HCT116 (cell line): ENCODE results near the gene YPEL3. TPM values are rescaled to one million over a fixed set of nuclear protein-coding genes. Genes with fewer than 3 reads are reported as not detected.

Experiments used
- ATAC-seq: fragments of 200-7000 bp; cut with Tn5 transposase; 2 replicates; pipeline ENCODE4 v1.9.1; 2020; ENCODE audit warnings: mild to moderate bottlenecking, moderate library complexity
- BruUV-seq: library from RNA; stranded (reverse); fragments of 400-500 nt; replicated peaks from 2 replicates; lab custom pipeline; 2021; lab: Mats Ljungman, UMichigan
- CTCF ChIA-PET: fragments of 300-600 bp; sonication (Branson Sonifier 250); formaldehyde crosslinking; loops from one replicate; lab custom pipeline; 2021; ENCODE audit warnings: antibody characterized with exemption; lab: Charles Lee
- POLR2A ChIA-PET: fragments of 300-600, 350-600 bp; sonication (Branson Sonifier 250); formaldehyde crosslinking; loops from one replicate; lab custom pipeline; 2021; ENCODE audit warnings: antibody characterized with exemption; lab: Charles Lee
- RAD21 ChIA-PET, 2 experiments: fragments of 300-600 bp; sonication (Branson Sonifier 250); formaldehyde crosslinking; loops; one replicate each; lab custom pipeline; 2023; ENCODE audit warnings: low total read pairs in 2 of 2; ENCODE audit not compliant: uncharacterized antibody in 2 of 2, unreplicated experiment in 2 of 2, low non-redundant PET in 1 of 2; lab: Charles Lee
- DNase-seq: peaks from one replicate; pipeline ENCODE4 v3.0.0-alpha.2; 2010; ENCODE audit warnings: low read depth, low spot score
- H2AFZ ChIP-seq: fragments of 200-600 bp; shearing (Covaris generic), sonication (generic); 2 replicates; pipeline ENCODE4 v1.6.1; 2017; ENCODE audit warnings: low read depth, mixed run types, mixed read lengths, antibody characterized with exemption, low read length; ENCODE audit not compliant: poor library complexity, severe bottlenecking
- H3K27ac ChIP-seq: 2 replicates; pipeline ENCODE4 v1.5.1; 2012; ENCODE audit warnings: low read depth, low read length
- H3K27me3 ChIP-seq: fragments of 200-600 bp; sonication (generic); 2 replicates; pipeline ENCODE4 v1.6.1; 2016; ENCODE audit warnings: mixed run types, low read length, mixed read lengths; ENCODE audit not compliant: insufficient read depth
- H3K36me3 ChIP-seq, 2 experiments: fragments of 200-500 bp in 1 of 2; fragments of 200-600 bp in 1 of 2; sonication (Bioruptor generic) in 1 of 2; sonication (generic) in 1 of 2; 2 replicates each; pipeline versions ENCODE4 v1.5.1 to v1.6.1; 2014 to 2016; ENCODE audit warnings: low read length in 2 of 2, inconsistent platforms in 1 of 2, mixed read lengths in 1 of 2, mixed run types in 1 of 2; ENCODE audit not compliant: insufficient read depth in 2 of 2, control insufficient read depth in 1 of 2
- H3K4me1 ChIP-seq, 2 experiments: fragments of 200-600 bp in 1 of 2; sonication (generic) in 1 of 2; 2 replicates each; pipeline versions ENCODE4 v1.5.1 to v1.6.1; 2012 to 2017; ENCODE audit warnings: low read length in 2 of 2, inconsistent platforms in 1 of 2, mild to moderate bottlenecking in 1 of 2, mixed read lengths in 1 of 2, mixed run types in 1 of 2, moderate library complexity in 1 of 2; ENCODE audit not compliant: insufficient read depth in 2 of 2, control insufficient read depth in 1 of 2
- H3K4me2 ChIP-seq: fragments of 200-600 bp; sonication (generic); 2 replicates; pipeline ENCODE4 v1.6.1; 2017; ENCODE audit warnings: mixed run types, low read length, mixed read lengths
- H3K4me3 ChIP-seq, 2 experiments: fragments of 200-600 bp in 1 of 2; sonication (generic) in 1 of 2; replicated peaks in 1 of 2; 2 replicates each; pipeline ENCODE4 v1.5.1; 2011 to 2016; ENCODE audit warnings: low read length in 2 of 2, control low read depth in 1 of 2, low read depth in 1 of 2, mild to moderate bottlenecking in 1 of 2, mixed read lengths in 1 of 2, mixed run types in 1 of 2
- H3K79me2 ChIP-seq: fragments of 200-600 bp; sonication (generic); 2 replicates; pipeline ENCODE4 v1.6.1; 2017; ENCODE audit warnings: mild to moderate bottlenecking, mixed run types, low read length, moderate library complexity, mixed read lengths; ENCODE audit not compliant: insufficient read depth
- H3K9ac ChIP-seq: fragments of 200-600 bp; sonication (generic); 2 replicates; pipeline ENCODE4 v1.6.1; 2016; ENCODE audit warnings: low read length, mixed read lengths
- H3K9me2 ChIP-seq: fragments of 200-600 bp; sonication (generic), shearing (Covaris generic); 2 replicates; pipeline ENCODE4 v1.6.1; 2017; ENCODE audit warnings: mixed run types, mild to moderate bottlenecking, moderate library complexity; ENCODE audit not compliant: insufficient read depth
- H3K9me3 ChIP-seq, 2 experiments: fragments of 200-500 bp in 1 of 2; fragments of 200-600 bp in 1 of 2; sonication (Bioruptor generic) in 1 of 2; sonication (generic) in 1 of 2; 2 replicates each; pipeline ENCODE4 v1.6.1; 2014 to 2017; ENCODE audit warnings: low read length in 2 of 2, mixed read lengths in 2 of 2, inconsistent platforms in 1 of 2, low read depth in 1 of 2, mild to moderate bottlenecking in 1 of 2, mixed run types in 1 of 2, moderate library complexity in 1 of 2; ENCODE audit not compliant: control insufficient read depth in 1 of 2, insufficient read depth in 1 of 2
- H4K20me1 ChIP-seq: fragments of 200-600 bp; sonication (generic), shearing (Covaris generic); 2 replicates; pipeline ENCODE4 v1.6.1; 2017; ENCODE audit warnings: mixed run types, mild to moderate bottlenecking, moderate library complexity; ENCODE audit not compliant: insufficient read depth
- CEBPB ChIP-seq: IDR thresholded peaks from 2 replicates; pipeline ENCODE4 v1.6.1; 2012; ENCODE audit warnings: low read depth
- CTCF ChIP-seq, 3 experiments: fragments of 200-600 bp in 1 of 3; sonication (generic) in 1 of 3; IDR thresholded peaks in 2 of 3; conservative IDR thresholded peaks in 1 of 3; 2 replicates each; pipeline ENCODE4 v1.5.1; 2012 to 2017; ENCODE audit warnings: low read depth in 2 of 3, low read length in 2 of 3, antibody characterized with exemption in 1 of 3, borderline replicate concordance in 1 of 3, control low read depth in 1 of 3, mild to moderate bottlenecking in 1 of 3, mixed read lengths in 1 of 3, mixed run types in 1 of 3, moderate library complexity in 1 of 3; ENCODE audit not compliant: insufficient read depth in 1 of 3
- EGR1 ChIP-seq: IDR thresholded peaks from 2 replicates; pipeline ENCODE4 v1.6.1; 2012; ENCODE audit warnings: low read depth
- ELF1 ChIP-seq: IDR thresholded peaks from 2 replicates; pipeline ENCODE4 v1.6.1; 2012; ENCODE audit warnings: low read depth, borderline replicate concordance
- EZH2 ChIP-seq: fragments of 200-600 bp; sonication (generic); IDR thresholded peaks from 2 replicates; pipeline ENCODE4 v1.6.1; 2017; ENCODE audit warnings: antibody characterized with exemption, mixed run types
- FOSL1 ChIP-seq: IDR thresholded peaks from 2 replicates; pipeline ENCODE4 v1.6.1; 2012; ENCODE audit warnings: low read depth
- JUND ChIP-seq: IDR thresholded peaks from 2 replicates; pipeline ENCODE4 v1.6.1; 2012
- RAD21 ChIP-seq: IDR thresholded peaks from 2 replicates; pipeline ENCODE4 v1.6.1; 2012; ENCODE audit warnings: low read depth, mild to moderate bottlenecking
- SIN3A ChIP-seq: IDR thresholded peaks from 2 replicates; pipeline ENCODE4 v1.6.1; 2012; ENCODE audit warnings: low read depth
- SP1 ChIP-seq: IDR thresholded peaks from 2 replicates; pipeline ENCODE4 v1.6.1; 2012; ENCODE audit warnings: low read depth
- TCF7L2 ChIP-seq: IDR thresholded peaks from 2 replicates; pipeline ENCODE4 v1.7.0; 2011; ENCODE audit warnings: borderline replicate concordance, inconsistent platforms; ENCODE audit not compliant: insufficient read depth, insufficient read length; ENCODE audit errors: extremely low read depth
- YY1 ChIP-seq: IDR thresholded peaks from 2 replicates; pipeline ENCODE4 v1.6.1; 2011; ENCODE audit warnings: low read length, low read depth, moderate library complexity, mild to moderate bottlenecking; ENCODE audit not compliant: insufficient replicate concordance; ENCODE audit errors: extremely low read depth
- ZBTB33 ChIP-seq: IDR thresholded peaks from 2 replicates; pipeline ENCODE4 v1.6.1; 2011; ENCODE audit warnings: mild to moderate bottlenecking, low read length, moderate library complexity; ENCODE audit not compliant: insufficient replicate concordance; ENCODE audit errors: extremely low read depth
- ZFX ChIP-seq: fragments of 450-650 bp; IDR thresholded peaks from 2 replicates; pipeline ENCODE4 v1.6.1; 2017
- ZNF274 ChIP-seq: fragments of 200-500 bp; sonication (Bioruptor generic); IDR thresholded peaks from 2 replicates; pipeline ENCODE4 v1.6.1; 2014; ENCODE audit warnings: mild to moderate bottlenecking, low read depth, low read length, inconsistent platforms
- intact Hi-C: fragments of 100-400 bp; cut with micrococcal nuclease; formaldehyde crosslinking; loops from 2 replicates; pipeline ENCODE4 v1.10.0; 2022
- total RNA-seq: library from RNA; stranded (reverse); gene quantifications from one replicate; pipeline ENCODE4 v1.2.1, GENCODE V29; 2021; ENCODE audit not compliant: unreplicated experiment
- TF ChIP-seq, protein P1 (sequence below): IDR thresholded peaks from 2 replicates; pipeline ENCODE4 v1.6.1; 2012
- TF ChIP-seq, protein P2 (sequence below): IDR thresholded peaks from 2 replicates; pipeline ENCODE4 v1.6.1; 2012
- TF ChIP-seq, protein P3 (sequence below): IDR thresholded peaks from 2 replicates; pipeline ENCODE4 v1.6.1; 2012; ENCODE audit warnings: low read depth

Gene YPEL3
- total RNA-seq, 1 experiment from 2014 or later, result 10.9 TPM

DNA sequence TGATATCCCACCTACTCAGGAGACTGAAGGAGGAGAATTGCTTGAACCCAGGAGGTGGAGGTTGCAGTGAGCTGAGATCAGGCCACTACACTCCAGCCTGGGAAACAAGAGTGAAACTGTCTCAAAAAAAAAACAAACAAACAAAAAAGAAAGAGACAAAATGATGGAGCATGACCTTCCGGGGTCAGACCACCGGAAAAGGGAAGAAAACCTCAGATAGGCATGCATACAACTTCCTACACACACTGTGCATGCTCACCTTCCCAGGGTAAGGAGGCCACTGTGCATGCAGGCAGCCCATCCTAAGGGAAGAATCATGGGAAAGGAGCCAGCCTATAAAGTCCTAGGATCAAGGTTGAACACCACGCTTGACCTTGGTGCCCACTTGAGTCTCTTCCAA is 36.6 kb upstream of the YPEL3 start:
- CTCF ChIA-PET, result no interaction called here
- Histone ChIP-seq H3K36me3 (no peaks in the 10 kb centered on the region), H3K4me3 (no peak overlapping the region), H3K9ac (no peak overlapping the region), H3K27ac (no peak overlapping the region), H3K9me2 (no peaks in the 10 kb centered on the region), H2AFZ (no peak overlapping the region), H3K4me2 (no peak overlapping the region), H3K4me1 (no peaks in the 10 kb centered on the region), H4K20me1 (no peaks in the 10 kb centered on the region), H3K9me3 (no peaks in the 10 kb centered on the region), H3K27me3 (no peaks in the 10 kb centered on the region), H3K79me2 (no peaks in the 10 kb centered on the region)
- intact Hi-C loops, result no loop called here
- TF ChIP-seq, protein P1, sequence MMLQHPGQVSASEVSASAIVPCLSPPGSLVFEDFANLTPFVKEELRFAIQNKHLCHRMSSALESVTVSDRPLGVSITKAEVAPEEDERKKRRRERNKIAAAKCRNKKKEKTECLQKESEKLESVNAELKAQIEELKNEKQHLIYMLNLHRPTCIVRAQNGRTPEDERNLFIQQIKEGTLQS, result no peak
- TF ChIP-seq SIN3A, result no peak
- no peak for TF ChIP-seq SP1
- TF ChIP-seq CEBPB, result no peak
- no peak for TF ChIP-seq YY1
- TF ChIP-seq TCF7L2, result no peak
- no peak for TF ChIP-seq JUND
- TF ChIP-seq FOSL1, result no peak
- TF ChIP-seq, protein P2, sequence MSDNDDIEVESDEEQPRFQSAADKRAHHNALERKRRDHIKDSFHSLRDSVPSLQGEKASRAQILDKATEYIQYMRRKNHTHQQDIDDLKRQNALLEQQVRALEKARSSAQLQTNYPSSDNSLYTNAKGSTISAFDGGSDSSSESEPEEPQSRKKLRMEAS, result no peak
- TF ChIP-seq RAD21, result no peak
- TF ChIP-seq ZNF274, result no peak
- TF ChIP-seq ELF1, result no peak
- no peak for TF ChIP-seq ZBTB33
- TF ChIP-seq, protein P3, sequence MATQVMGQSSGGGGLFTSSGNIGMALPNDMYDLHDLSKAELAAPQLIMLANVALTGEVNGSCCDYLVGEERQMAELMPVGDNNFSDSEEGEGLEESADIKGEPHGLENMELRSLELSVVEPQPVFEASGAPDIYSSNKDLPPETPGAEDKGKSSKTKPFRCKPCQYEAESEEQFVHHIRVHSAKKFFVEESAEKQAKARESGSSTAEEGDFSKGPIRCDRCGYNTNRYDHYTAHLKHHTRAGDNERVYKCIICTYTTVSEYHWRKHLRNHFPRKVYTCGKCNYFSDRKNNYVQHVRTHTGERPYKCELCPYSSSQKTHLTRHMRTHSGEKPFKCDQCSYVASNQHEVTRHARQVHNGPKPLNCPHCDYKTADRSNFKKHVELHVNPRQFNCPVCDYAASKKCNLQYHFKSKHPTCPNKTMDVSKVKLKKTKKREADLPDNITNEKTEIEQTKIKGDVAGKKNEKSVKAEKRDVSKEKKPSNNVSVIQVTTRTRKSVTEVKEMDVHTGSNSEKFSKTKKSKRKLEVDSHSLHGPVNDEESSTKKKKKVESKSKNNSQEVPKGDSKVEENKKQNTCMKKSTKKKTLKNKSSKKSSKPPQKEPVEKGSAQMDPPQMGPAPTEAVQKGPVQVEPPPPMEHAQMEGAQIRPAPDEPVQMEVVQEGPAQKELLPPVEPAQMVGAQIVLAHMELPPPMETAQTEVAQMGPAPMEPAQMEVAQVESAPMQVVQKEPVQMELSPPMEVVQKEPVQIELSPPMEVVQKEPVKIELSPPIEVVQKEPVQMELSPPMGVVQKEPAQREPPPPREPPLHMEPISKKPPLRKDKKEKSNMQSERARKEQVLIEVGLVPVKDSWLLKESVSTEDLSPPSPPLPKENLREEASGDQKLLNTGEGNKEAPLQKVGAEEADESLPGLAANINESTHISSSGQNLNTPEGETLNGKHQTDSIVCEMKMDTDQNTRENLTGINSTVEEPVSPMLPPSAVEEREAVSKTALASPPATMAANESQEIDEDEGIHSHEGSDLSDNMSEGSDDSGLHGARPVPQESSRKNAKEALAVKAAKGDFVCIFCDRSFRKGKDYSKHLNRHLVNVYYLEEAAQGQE, result no peak
- TF ChIP-seq CTCF (IDR thresholded peaks at IDR 0.05 in 2 of 3, conservative IDR thresholded peaks at IDR 0.05 in 1 of 3; ENCODE audit: borderline replicate concordance in 1 of 3, insufficient read depth in 1 of 3, low read depth in 2 of 3, low read length in 2 of 3), result no peak
- no peak for TF ChIP-seq EGR1
- no peak for TF ChIP-seq ZFX
- no peak for TF ChIP-seq EZH2
- POLR2A ChIA-PET, result no interaction called here
- BruUV-seq, result no TSS peak
- ATAC-seq (no peak), DNase-seq (no peak)
- RAD21 ChIA-PET, result no interaction called here
